Measurements from ENCODE around the gene SCRN1. TPM values are rescaled to one million over a fixed set of nuclear protein-coding genes. Genes with fewer than 3 reads are reported as not detected.
"Not testable (repeated sequence)": the region's sequence is repeated elsewhere in the genome, so short reads cannot be mapped to it uniquely, and the experiment has no call there.

Gene SCRN1
- total RNA-seq, 1 donor from 2014 or later: 36.1 TPM

DNA sequence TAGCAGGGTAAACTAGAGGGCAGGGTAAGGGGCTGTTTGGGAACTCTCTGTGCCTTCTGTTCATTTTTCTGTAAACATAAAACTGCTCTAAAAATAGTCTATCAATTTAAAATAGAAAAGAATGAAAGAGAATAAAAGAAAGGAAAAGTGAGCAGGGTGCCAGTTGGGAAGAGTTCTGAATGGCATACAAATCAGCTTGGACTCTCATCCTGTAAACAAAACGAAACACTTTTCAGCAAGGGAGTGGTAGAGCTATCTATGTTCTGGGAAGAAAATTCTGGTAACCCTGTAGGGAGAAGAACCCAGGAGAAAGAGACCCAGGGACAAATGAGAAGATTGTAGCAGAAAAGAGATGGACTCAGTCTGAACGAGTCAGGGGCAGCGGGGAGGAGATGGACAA lies 24.6 kb downstream of the SCRN1 start:
- TF ChIP-seq, protein P1, sequence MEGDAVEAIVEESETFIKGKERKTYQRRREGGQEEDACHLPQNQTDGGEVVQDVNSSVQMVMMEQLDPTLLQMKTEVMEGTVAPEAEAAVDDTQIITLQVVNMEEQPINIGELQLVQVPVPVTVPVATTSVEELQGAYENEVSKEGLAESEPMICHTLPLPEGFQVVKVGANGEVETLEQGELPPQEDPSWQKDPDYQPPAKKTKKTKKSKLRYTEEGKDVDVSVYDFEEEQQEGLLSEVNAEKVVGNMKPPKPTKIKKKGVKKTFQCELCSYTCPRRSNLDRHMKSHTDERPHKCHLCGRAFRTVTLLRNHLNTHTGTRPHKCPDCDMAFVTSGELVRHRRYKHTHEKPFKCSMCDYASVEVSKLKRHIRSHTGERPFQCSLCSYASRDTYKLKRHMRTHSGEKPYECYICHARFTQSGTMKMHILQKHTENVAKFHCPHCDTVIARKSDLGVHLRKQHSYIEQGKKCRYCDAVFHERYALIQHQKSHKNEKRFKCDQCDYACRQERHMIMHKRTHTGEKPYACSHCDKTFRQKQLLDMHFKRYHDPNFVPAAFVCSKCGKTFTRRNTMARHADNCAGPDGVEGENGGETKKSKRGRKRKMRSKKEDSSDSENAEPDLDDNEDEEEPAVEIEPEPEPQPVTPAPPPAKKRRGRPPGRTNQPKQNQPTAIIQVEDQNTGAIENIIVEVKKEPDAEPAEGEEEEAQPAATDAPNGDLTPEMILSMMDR (IDR thresholded peaks at IDR 0.05): no peak
- DNase-seq (no peak), ATAC-seq (no peak)
- H3K27ac ChIP-seq: no peak overlapping the region
- H3K4me3 ChIP-seq: no peak overlapping the region
- H3K27me3 ChIP-seq: no peaks in the 10 kb centered on the region
- H3K9me3 ChIP-seq: no peaks in the 10 kb centered on the region
- no peaks in the 10 kb centered on the region for H3K36me3 ChIP-seq
- intact Hi-C loops (cut with DNase I): no loop called here
- no peaks in the 10 kb centered on the region for H3K4me1 ChIP-seq

DNA sequence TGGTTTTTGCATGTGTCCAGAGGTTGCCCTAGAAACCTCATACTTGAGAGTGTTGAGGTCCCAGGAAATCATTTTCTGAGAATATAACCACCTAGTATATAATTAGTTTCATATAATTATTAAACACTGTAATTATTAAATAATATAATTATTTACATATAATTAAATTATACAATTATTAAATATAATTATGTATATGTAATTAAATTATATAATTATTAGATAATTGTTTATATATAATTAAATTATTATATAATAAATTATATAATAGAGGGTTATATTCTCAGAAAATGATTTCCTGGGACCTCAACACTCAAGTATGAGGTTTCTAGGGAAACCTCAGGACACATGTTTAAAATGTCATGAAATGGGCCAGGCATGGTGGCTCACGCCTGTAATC lies 27.6 kb downstream of the SCRN1 start:
- Histone ChIP-seq H3K4me1 (no peaks in the 10 kb centered on the region), H3K4me3 (no peak overlapping the region), H3K36me3 (no peaks in the 10 kb centered on the region), H3K27ac (no peak overlapping the region), H3K27me3 (no peaks in the 10 kb centered on the region), H3K9me3 (no peaks in the 10 kb centered on the region)
- TF ChIP-seq, protein P1 (IDR thresholded peaks at IDR 0.05): no peak
- no peak for DNase-seq
- intact Hi-C loops (cut with DNase I): no loop called here
- no peak for ATAC-seq

DNA sequence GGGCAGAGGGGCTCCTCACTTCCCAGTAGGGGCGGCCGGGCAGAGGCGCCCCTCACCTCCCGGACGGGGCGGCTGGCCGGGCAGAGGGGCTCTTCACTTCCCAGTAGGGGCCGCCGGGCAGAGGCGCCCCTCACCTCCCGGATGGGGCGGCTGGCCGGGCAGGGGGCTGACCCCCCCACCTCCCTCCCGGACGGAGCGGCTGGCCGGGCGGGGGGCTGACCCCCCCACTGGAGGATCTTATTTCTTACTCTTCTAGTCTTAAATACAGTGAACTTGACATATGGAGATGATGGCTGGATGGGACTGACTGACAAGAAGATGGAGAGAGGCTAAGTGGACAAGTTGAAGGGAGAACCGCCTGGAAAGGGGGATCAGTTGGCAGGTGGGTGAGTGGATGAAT lies 28.0 kb downstream of the SCRN1 start:
- intact Hi-C loops (cut with DNase I); DNase-seq; H3K4me1 ChIP-seq; H3K36me3 ChIP-seq; H3K4me3 ChIP-seq; ATAC-seq; H3K27ac ChIP-seq; H3K9me3 ChIP-seq; H3K27me3 ChIP-seq: not testable (repeated sequence)

DNA sequence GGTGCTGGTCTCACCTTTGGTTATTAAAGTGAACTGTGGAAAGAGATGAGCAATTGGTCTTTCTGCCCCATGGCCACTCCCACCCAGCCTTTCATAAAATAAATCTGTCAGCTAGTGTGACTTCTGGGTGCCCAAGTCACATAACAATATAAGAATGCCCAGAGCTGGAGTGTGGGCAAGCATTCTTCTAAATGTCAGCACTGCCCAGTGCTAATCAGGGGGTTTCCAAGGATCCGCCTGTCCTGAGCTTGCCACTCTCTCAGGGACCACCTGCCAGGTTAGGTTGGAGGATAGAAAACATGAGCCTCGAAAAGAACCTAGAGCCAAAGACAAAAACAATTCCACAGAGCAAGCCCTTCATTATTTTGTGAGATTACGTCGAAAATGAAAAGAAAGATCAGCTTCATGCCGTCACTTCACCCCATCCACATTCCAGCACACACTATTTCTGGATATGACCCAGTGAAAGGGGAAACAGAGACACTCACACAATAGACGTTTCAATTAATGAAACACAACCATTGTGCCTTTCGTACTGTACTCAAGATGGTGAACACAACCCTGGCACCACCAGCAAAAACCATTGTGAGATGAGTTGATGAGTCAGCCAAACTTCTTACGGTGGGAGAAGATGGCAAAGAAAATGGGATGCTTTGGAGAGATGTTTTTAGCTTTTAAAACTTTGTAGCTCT lies 30.8 kb downstream of the SCRN1 start:
- Histone ChIP-seq H3K9me3 (no peaks in the 10 kb centered on the region), H3K27me3 (no peaks in the 10 kb centered on the region), H3K27ac (no peak overlapping the region), H3K4me3 (no peak overlapping the region), H3K4me1 (no peaks in the 10 kb centered on the region), H3K36me3 (no peaks in the 10 kb centered on the region)
- intact Hi-C loops (cut with DNase I): no loop called here
- TF ChIP-seq, protein P1 (IDR thresholded peaks at IDR 0.05): no peak
- DNase-seq (no peak), ATAC-seq (no peak)

DNA sequence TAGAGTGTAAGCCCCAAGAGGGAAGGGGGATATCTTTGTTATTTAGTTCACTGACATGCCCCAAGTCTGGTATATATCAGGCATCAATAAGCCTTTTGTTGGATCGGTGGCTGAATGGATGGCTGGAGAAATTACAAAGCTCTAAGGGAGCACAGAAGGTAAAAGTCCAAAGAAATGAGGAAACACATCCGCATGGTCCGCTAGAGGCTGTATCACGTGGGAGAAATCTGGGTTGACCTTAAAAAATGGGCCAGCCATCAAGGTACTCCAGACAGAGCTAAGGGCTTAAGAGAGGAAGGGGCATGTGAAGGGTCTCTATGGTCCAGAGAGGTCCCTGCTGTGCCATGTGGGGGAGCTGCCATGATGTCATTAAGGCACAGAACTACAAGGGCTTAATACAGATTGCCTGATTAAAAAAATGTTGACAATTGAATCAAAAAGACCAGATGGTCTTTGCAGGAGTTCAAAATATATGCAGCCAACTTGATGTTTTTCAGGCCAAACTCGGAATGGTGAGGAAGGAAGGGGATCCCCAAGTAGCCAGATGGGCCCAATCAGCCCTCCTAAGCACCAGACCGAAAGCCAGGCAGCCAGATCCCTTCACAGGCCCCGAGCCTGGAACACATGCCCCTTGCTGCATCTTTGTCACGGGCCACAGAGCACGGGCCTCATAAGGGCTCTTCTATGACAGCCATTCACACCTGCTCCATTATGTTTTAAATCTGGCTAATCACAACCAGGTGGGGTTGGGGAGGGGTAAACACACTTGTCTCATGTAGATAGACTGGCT lies 31.9 kb downstream of the SCRN1 start:
- TF ChIP-seq, protein P1 (IDR thresholded peaks at IDR 0.05): no peak
- Histone ChIP-seq H3K4me3 (no peak overlapping the region), H3K36me3 (no peaks in the 10 kb centered on the region), H3K27me3 (no peaks in the 10 kb centered on the region), H3K4me1 (no peaks in the 10 kb centered on the region), H3K9me3 (no peaks in the 10 kb centered on the region), H3K27ac (no peak overlapping the region)
- DNase-seq (no peak), ATAC-seq (no peak)
- intact Hi-C loops (cut with DNase I): no loop called here

- intact Hi-C loops (cut with DNase I): no loop called here
- Histone ChIP-seq H3K4me3 (no peak overlapping the region), H3K9me3 (no peaks in the 10 kb centered on the region), H3K27ac (no peak overlapping the region), H3K4me1 (no peaks in the 10 kb centered on the region), H3K36me3 (peaks cover 5% of the 10 kb centered on the region), H3K27me3 (no peaks in the 10 kb centered on the region)
- DNase-seq (no peak), ATAC-seq (no peak)
- TF ChIP-seq, protein P1 (IDR thresholded peaks at IDR 0.05): no peak
These were observed 33.1 kb downstream of the SCRN1 start for GRCh38 chr7:29956487-29956836.
